Suppressor macrophage treated with lipopolysaccharide for 4 hours (primary cell): ENCODE measurements around the gene SYT3.
"Not testable (repeated sequence)": the region's sequence is repeated elsewhere in the genome, so short reads cannot be mapped to it uniquely, and the experiment has no call there.

ENCODE experiments used
- DNase-seq: peaks from one replicate; pipeline ENCODE4 v3.0.0-alpha.2; 2020

Gene SYT3

DNA sequence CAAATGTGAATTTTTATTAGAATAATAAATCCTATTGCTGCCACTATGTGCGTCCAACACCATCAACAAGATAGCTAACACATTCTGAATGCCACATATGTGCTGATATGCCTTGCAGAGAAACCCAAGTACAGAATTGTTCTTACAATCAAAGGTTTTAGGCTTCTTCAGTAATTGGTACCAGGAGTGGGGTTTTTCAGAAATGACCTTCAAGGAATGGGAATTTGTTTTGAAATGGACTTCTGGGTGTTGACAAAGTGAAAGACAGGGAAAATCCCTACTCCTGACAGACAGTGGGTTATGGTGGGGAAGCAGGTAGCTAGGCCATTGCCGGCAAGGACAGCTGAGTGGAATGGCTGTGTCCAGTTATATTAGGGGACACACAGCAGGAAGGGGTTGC is 5.7 kb downstream of the SYT3 start:
- no peak for DNase-seq

GRCh38 chr19:50633359-50633758 is 6.3 kb downstream of the SYT3 start:
- DNase-seq, result no peak

- DNase-seq, result no peak
Measured at GRCh38 chr19:50632151-50632835, 7.4 kb downstream of the SYT3 start.

DNA sequence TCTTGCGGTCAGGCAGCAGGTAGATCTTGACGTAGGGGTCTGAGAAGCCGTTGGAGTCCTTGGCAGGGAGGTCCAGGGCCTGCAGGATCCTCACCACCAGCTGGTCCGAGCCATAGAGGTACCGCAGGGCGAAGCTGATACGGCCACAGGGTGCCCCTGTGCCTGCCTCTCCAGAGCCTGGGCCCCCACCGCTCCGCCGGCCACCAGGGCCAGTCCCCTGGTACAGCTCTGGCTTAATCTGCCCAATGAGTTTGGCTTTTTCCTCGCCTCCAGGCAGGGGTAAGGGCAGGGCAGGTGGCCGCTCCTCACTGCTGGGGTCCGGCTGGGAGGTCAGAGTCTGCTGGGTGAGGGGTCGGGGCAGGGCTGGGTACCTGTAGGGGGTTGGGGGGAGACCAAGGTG is 9.9 kb downstream of the SYT3 start:
- no peak for DNase-seq

- DNase-seq, result no peak
Measured at GRCh38 chr19:50629194-50629593, 10.5 kb downstream of the SYT3 start.

DNA sequence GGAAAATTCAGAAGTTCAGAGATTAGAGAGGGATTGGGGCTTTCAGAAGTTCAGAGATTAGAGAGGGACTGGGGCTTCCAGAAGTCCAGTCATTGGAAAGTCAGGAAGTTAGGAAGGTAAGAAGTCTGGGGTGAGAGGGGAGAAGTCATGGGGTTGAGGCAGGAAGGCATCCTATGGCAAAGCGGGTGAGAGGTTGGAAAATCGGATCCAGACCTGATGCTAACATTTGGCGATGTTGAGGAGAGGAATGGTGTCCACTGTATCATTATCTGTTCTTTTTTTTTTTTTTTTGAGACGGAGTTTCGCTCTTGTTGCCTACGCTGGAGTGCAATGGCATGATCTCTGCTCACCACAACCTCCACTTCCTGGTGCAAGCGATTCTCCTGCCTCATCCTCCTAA is 11.1 kb downstream of the SYT3 start:
- no peak for DNase-seq

GRCh38 chr19:50628146-50628545 is 11.5 kb downstream of the SYT3 start:
- DNase-seq, result no peak

- DNase-seq, result no peak
Measured at GRCh38 chr19:50626795-50627194, 12.9 kb downstream of the SYT3 start.

DNA sequence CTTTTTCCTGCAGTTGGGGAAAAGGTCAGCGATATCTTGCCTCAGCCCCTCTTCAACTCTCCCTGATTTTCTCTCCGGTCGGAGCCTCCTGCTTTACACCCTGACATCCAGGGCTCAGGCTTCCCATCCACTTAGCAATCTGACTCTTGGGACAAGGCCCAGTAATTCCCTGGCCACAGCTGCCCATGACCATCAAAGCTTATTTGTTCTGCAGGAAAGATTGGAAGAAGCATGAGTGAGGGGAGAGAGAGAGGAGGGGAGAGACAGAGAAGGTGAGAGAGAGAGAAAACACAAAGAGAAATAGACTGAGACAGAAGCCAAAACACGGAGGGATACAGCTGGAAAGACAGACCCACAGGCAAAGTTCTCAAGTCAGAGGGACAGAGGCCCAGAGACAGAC is 13.7 kb downstream of the SYT3 start:
- DNase-seq, result no peak

DNA sequence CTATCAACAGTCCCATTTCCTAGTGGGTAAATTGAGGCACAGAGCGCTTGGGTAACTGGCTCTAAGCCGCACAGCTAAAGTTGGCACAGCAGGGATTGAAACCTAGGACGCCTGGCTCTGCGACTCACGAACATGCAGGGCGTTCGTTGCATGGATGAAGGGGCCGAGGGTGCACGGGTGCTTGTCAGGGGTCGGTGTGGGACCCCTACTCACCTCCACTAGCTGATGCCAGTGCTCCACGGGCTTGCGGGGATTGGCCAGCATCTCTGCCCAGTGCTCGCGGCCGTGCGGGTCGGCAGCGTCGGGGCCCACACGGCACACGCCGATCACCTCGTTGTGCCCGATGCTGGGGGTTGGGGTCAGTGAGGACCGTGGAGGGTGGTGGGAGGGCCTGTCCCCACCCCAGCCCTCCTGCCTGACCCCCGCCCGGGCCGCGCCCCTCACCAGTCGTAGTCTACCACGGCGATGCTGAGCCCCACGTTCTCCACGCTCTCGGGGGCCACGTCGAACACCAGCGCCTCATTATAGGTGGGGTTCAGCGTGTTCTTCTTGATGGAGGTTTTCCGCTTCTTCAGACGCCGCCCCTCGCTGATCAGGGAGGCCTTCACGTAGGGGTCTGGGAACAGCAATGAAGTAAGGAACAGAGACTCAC is 14.6 kb downstream of the SYT3 start:
- DNase-seq, result no peak

- not testable (repeated sequence) for DNase-seq
Measured at GRCh38 chr19:50620394-50620906, 19.2 kb downstream of the SYT3 start.

- not testable (repeated sequence) for DNase-seq
Measured at GRCh38 chr19:50619184-50619583, 20.5 kb downstream of the SYT3 start.

- DNase-seq, result not testable (repeated sequence)
Measured at GRCh38 chr19:50618379-50618778, 21.3 kb downstream of the SYT3 start.

DNA sequence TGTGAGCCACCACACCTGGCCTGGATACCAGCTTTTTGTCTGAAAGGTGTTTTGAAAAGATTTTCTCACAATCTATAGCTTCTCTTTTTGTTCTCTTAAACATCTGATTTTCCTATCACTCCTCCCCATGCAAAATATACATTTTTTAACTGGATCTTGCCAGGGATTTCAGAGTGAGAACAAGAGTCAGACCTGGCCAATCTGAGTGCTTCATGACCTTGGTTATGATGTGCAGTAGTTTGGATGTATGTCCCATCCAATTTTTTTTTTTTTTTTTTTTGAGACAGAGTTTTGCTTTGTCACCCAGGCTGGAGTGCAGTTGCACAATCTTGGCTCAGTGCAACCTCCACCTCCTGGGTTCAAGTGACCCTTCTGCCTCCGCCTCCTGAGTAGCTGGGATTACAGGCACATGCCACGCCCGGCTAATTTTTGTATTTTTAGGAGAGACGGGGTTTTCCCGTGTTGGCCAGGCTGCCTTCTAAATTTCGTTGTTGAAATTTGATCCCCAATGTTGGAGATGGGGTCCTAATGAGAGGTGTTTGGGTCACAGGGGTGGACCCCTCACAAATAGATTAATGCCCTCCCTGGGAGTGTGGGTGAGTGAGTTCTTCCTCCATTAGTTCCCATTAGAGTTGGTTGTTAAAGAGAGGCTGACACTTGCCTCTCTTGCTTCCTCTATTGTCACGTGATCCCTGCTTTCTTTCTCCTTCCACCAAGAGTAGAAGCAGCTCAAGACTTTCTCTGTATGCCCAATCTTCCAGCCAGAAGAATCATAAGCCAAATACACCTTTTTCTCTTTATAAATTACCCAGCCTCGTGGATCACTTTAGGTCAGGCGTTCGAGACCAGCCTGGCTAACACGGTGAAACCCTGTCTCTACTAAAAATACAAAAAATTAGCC is 26.9 kb downstream of the SYT3 start:
- not testable (repeated sequence) for DNase-seq

DNA sequence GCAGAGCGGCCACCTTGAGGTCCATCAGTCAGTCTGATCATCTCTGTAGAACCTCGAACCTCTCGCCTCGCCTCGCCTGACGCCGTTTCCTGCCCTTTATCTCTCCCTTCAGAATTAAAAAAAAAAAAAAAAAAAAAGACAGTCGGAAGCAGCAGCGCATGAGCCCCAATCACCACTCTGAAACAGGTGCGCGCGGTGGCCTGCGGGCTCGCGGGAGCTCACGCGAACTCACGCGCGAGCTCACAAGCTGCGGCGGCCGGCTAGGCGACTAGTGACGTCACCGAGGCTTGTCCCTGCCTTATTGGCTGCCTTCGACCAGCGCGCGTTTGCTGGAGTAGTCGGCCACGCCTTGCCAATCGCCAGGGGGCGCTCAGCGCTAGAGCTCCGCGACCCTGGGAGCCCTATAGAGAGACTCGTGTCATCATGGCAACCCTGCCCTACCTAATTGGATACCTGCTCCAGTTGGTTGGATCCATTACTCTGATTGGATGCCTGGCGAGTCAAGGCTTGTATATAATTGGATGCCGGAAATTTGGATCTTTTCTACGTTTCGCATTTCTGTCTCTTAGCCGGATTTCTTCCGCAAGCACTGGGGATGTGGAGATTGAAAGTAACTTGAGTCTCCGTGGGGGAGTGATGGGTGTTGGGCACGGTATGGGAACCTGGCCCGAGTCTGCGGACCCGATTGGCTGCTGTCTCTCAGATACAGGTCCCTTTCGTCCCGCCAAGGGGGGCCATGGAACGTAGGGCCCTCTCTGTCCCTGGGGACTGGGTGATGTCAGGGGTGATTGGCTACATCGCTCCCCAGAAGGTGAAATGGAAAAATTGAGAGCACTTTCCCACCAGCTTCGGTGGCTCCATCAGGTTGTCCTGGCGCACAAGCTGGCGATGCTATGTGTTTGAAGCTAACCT is 31.6 kb downstream of the SYT3 start:
- peak; percentile 75 for DNase-seq

- no peak for DNase-seq
Measured at GRCh38 chr19:50607388-50607787, 32.3 kb downstream of the SYT3 start.

DNA sequence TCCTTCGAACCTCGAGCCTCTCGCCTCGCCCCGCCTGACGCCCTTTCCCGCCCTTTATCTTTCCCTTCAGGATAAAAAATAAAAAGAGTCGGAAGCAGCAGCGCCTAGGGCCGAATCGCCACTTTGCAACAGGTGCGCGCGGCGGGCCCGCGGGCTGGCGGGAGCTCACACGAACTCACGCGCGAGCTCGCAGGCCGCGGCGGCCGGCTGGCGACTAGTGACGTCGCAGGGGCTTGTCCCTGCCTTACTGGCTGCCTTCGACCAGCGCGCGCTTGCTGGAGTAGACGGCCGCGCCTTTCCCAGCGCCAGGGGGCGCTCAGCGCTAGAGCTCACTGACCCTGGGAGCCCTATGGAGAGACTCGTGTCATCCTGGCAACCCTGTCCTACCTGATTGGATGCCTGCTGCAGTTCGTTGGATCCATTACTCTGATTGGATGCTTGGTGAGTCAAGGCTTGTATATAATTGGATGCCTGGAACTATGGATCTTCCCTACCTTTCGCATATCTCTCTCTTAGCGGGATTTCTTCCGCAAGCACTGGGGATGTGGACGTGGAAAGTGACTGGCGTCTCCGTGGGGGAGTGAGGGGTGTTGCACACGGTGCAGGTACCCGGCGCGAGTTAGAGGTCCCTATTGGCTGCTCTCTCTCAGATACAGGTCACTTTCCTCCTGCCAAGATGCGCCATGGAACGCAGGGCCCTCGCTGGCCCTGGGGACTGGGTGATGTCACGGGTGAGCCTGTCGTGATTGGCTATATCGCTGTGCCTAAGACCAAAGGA is 33.4 kb downstream of the SYT3 start:
- not testable (repeated sequence) for DNase-seq

- not testable (repeated sequence) for DNase-seq
Measured at GRCh38 chr19:50604264-50605073, 35.2 kb downstream of the SYT3 start.

- DNase-seq, result no peak
Measured at GRCh38 chr19:50602935-50603334, 36.7 kb downstream of the SYT3 start.

DNA sequence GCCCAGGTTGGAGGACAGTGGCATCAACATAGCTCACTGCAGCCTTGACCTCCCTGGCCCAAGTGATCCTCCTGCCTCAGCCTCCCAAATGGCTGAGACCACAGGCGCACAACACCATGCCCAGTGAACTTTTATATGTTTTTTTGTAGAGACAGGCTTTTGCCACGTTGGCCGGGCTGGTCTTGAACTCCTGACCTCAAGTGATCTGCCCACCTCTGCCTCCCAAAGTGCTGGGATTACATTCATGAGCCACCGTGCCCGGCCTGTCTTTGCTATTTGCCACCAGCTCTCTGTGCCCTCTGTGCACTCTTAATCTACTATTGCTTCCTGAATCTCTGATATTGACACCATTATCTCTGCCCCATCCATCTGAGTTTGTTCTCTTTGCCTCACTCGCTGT is 37.2 kb downstream of the SYT3 start:
- no peak for DNase-seq

- no peak for DNase-seq
Measured at GRCh38 chr19:50602089-50602422, 37.6 kb downstream of the SYT3 start.
